ENCODE measurements around the gene C2orf42.
"Not testable (repeated sequence)": the region's sequence is repeated elsewhere in the genome, so short reads cannot be mapped to it uniquely, and the experiment has no call there.

The C2orf42 gene

GRCh38 chr2:70190418-70191243 lies at the start of gene C2orf42:
Gene C2orf42, minus strand, starts transcription at chr2:70191019. Its CDS starts 9,034 bp downstream, at chr2:70181985.
- DNase-seq (ENCODE audit: low read depth in 2 of 2), result peak; percentile 99
- peak within 1 kb of the TSS; percentile 65 to 82 for H3K4me3 ChIP-seq (replicated peaks in 1 of 2; ENCODE audit: low read depth in 2 of 2, low read length in 2 of 2)
- peak; percentile 16 for TF ChIP-seq CTCF (IDR thresholded peaks at IDR 0.05; ENCODE audit: low read depth, low read length)

DNA sequence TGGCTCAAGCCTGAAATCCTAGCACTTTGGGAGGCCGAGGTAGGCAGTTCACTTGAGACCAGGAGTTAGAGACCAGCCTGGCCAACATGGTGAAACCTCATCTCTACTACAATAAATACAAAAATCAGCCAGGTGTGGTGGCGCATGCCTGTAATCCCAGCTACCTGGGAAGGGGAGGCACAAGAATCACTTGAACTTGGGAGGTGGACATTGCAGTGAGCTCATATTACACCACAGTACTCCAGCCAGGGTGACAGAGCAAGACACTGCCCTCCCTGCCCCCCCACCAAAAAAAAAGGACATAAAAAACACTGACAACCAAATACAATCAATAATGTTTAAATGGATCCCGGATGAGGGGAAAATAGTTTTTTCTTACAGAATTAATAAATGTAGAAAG lies 49.8 kb upstream of the C2orf42 start:
- no peak for DNase-seq (ENCODE audit: low read depth in 2 of 2)
- no peak for TF ChIP-seq CTCF (IDR thresholded peaks at IDR 0.05; ENCODE audit: low read depth, low read length)
- no peak overlapping the region for H3K4me3 ChIP-seq (replicated peaks in 1 of 2; ENCODE audit: low read depth in 2 of 2, low read length in 2 of 2)

GRCh38 chr2:70233926-70234325 lies 43.1 kb upstream of the C2orf42 start:
- H3K4me3 ChIP-seq (replicated peaks in 1 of 2; ENCODE audit: low read depth in 2 of 2, low read length in 2 of 2), result no peak overlapping the region
- no peak for DNase-seq (ENCODE audit: low read depth in 2 of 2)
- no peak for TF ChIP-seq CTCF (IDR thresholded peaks at IDR 0.05; ENCODE audit: low read depth, low read length)

- TF ChIP-seq CTCF (IDR thresholded peaks at IDR 0.05; ENCODE audit: low read depth, low read length), result no peak
Observed at GRCh38 chr2:70226781-70227180, 36.0 kb upstream of the C2orf42 start.

DNA sequence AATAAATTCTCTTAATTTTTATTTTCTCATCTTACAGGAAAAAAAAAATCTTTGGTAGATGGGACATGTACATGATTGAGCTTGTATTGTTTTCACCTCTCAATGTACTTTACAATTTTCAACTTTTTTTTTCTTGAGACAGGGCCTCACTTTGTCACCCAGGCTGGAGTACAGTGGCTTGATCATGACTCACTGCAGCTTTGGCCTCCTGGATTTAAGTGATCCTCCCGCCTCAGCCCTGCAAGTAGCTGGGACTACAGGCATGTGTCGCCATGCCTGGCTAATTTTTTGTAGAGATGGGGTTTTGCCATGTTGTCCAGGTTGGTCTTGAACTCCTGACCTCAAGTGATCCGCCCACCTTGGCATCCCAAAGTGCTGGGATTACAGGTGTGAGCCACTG lies 32.5 kb upstream of the C2orf42 start:
- DNase-seq (ENCODE audit: low read depth in 2 of 2), result peak in 1 of 2 donors; percentile 10
- not testable (repeated sequence) for H3K4me3 ChIP-seq (replicated peaks in 1 of 2; ENCODE audit: low read depth in 2 of 2, low read length in 2 of 2)

More at GRCh38 chr2:70226781-70227180, 36.0 kb upstream of the C2orf42 start:
- no peak for DNase-seq (ENCODE audit: low read depth in 2 of 2)
- no peak overlapping the region for H3K4me3 ChIP-seq (replicated peaks in 1 of 2; ENCODE audit: low read depth in 2 of 2, low read length in 2 of 2)

DNA sequence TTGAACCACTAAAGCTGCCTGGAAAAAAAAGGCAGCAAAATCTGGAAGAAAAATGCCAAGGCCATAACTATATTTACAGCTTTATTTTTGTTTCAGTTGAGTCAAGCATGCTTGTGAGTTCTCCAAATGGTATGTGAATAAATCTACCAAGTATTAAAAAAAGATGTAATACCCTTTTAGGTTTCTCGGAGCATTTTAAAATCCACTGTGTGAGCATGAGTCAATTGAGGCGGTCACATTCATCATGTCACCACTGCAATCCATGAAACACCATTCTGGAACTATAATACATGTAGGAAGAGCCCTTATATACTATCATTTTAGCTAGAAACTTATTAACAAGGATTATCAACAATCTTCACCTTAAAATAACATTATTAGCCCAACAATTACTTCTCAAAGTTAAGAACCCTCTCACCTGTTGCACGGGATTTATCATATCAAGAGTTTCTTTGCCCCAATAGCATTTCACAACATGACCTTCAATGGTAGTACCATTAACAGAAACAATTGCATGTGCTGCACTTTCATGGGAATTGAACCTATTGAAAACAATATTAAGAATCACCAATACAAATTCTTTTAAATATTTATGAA lies 24.2 kb upstream of the C2orf42 start:
- no peak for TF ChIP-seq CTCF (IDR thresholded peaks at IDR 0.05; ENCODE audit: low read depth, low read length)
- peak in 1 of 2 donors; percentile 69 for DNase-seq (ENCODE audit: low read depth in 2 of 2)
- H3K4me3 ChIP-seq (replicated peaks in 1 of 2; ENCODE audit: low read depth in 2 of 2, low read length in 2 of 2), result no peak overlapping the region

GRCh38 chr2:70214365-70214764 lies 23.5 kb upstream of the C2orf42 start:
- no peak for DNase-seq (ENCODE audit: low read depth in 2 of 2)
- no peak overlapping the region for H3K4me3 ChIP-seq (replicated peaks in 1 of 2; ENCODE audit: low read depth in 2 of 2, low read length in 2 of 2)
- no peak for TF ChIP-seq CTCF (IDR thresholded peaks at IDR 0.05; ENCODE audit: low read depth, low read length)

All from cardiac fibroblast (primary cell).